NCI-H1436 treated with DMSO at 0.1 percent for 48 hours (cell line): ENCODE results near the gene PKD2.
"Not testable (repeated sequence)": the region's sequence is repeated elsewhere in the genome, so short reads cannot be mapped to it uniquely, and the experiment has no call there.

Experiments
- DNase-seq: peaks from one replicate; lab custom pipeline; 2025; lab: John Stamatoyannopoulos, UW

PKD2 gene

GRCh38 chr4:88070031-88070430 is 62.6 kb downstream of the PKD2 start:
- DNase-seq: no peak

- DNase-seq: no peak
Measured at GRCh38 chr4:88075336-88075735, 67.9 kb downstream of the PKD2 start.

- DNase-seq: no peak
Measured at GRCh38 chr4:88077911-88078524, 70.6 kb downstream of the PKD2 start.

- no peak for DNase-seq
Measured at GRCh38 chr4:88078579-88078978, 71.1 kb downstream of the PKD2 start.

- no peak for DNase-seq
Measured at GRCh38 chr4:88080626-88081025, 73.2 kb downstream of the PKD2 start.

GRCh38 chr4:88087004-88087403 is 79.6 kb downstream of the PKD2 start:
- DNase-seq: no peak

- DNase-seq: no peak
Measured at GRCh38 chr4:88090898-88091297, 83.5 kb downstream of the PKD2 start.

- no peak for DNase-seq
Measured at GRCh38 chr4:88091378-88091777, 83.9 kb downstream of the PKD2 start.

GRCh38 chr4:88093874-88094273 is 86.4 kb downstream of the PKD2 start:
- no peak for DNase-seq

GRCh38 chr4:88097301-88097700 is 89.9 kb downstream of the PKD2 start:
- DNase-seq: no peak

GRCh38 chr4:88097781-88098180 is 90.3 kb downstream of the PKD2 start:
- DNase-seq: no peak

GRCh38 chr4:88098993-88099752 is 91.7 kb downstream of the PKD2 start:
- no peak for DNase-seq

GRCh38 chr4:88101165-88101564 is 93.7 kb downstream of the PKD2 start:
- DNase-seq: no peak

- no peak for DNase-seq
Measured at GRCh38 chr4:88102026-88102425, 94.6 kb downstream of the PKD2 start.

- DNase-seq: no peak
Measured at GRCh38 chr4:88104902-88105610, 97.6 kb downstream of the PKD2 start.

- no peak for DNase-seq
Measured at GRCh38 chr4:88106205-88106604, 98.8 kb downstream of the PKD2 start.

GRCh38 chr4:88107406-88108107 is 100.1 kb downstream of the PKD2 start:
- DNase-seq: no peak

GRCh38 chr4:88108108-88108465 is 100.7 kb downstream of the PKD2 start:
- not testable (repeated sequence) for DNase-seq

GRCh38 chr4:88108747-88109122 is 101.3 kb downstream of the PKD2 start:
- DNase-seq: no peak

GRCh38 chr4:88109123-88109881 is 101.9 kb downstream of the PKD2 start:
- DNase-seq: no peak

- no peak for DNase-seq
Measured at GRCh38 chr4:88110826-88111225, 103.4 kb downstream of the PKD2 start.

- no peak for DNase-seq
Measured at GRCh38 chr4:88112856-88113255, 105.4 kb downstream of the PKD2 start.
